Measurements from ENCODE around the gene THBS4.

Gene THBS4

DNA sequence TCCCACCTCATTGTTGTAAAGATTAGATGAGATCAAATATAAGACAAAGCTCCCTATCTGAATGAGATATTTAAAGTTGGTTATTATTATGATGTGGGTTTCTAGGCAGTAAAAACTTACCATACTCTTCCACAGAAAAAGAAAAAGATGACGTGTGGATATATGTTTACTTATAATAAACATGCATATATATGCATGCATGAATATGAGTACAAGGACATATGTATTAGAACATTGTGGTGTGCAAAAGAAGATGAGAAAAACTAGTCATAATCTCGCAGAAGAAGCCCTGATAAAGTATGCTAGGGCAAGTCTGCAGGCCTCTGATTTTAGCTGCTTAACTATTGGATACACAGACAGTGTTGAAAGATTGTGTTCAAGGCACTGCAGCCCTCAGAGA is 10.1 kb upstream of the THBS4 start (continued):
- TF ChIP-seq, protein P1, sequence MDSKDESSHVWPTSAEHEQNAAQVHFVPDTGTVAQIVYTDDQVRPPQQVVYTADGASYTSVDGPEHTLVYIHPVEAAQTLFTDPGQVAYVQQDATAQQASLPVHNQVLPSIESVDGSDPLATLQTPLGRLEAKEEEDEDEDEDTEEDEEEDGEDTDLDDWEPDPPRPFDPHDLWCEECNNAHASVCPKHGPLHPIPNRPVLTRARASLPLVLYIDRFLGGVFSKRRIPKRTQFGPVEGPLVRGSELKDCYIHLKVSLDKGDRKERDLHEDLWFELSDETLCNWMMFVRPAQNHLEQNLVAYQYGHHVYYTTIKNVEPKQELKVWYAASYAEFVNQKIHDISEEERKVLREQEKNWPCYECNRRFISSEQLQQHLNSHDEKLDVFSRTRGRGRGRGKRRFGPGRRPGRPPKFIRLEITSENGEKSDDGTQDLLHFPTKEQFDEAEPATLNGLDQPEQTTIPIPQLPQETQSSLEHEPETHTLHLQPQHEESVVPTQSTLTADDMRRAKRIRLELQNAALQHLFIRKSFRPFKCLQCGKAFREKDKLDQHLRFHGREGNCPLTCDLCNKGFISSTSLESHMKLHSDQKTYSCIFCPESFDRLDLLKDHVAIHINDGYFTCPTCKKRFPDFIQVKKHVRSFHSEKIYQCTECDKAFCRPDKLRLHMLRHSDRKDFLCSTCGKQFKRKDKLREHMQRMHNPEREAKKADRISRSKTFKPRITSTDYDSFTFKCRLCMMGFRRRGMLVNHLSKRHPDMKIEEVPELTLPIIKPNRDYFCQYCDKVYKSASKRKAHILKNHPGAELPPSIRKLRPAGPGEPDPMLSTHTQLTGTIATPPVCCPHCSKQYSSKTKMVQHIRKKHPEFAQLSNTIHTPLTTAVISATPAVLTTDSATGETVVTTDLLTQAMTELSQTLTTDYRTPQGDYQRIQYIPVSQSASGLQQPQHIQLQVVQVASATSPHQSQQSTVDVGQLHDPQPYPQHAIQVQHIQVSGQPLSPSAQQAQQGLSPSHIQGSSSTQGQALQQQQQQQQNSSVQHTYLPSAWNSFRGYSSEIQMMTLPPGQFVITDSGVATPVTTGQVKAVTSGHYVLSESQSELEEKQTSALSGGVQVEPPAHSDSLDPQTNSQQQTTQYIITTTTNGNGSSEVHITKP (tag by site-specific recombination; IDR thresholded peaks at IDR 0.05), result no peak
- no peak for TF ChIP-seq ZNF292 (tag by site-specific recombination; IDR thresholded peaks at IDR 0.05; ENCODE audit: borderline replicate concordance, low read depth)
- no peak for TF ChIP-seq ZFP3 (tag by site-specific recombination; IDR thresholded peaks at IDR 0.05; ENCODE audit: low read depth)

DNA sequence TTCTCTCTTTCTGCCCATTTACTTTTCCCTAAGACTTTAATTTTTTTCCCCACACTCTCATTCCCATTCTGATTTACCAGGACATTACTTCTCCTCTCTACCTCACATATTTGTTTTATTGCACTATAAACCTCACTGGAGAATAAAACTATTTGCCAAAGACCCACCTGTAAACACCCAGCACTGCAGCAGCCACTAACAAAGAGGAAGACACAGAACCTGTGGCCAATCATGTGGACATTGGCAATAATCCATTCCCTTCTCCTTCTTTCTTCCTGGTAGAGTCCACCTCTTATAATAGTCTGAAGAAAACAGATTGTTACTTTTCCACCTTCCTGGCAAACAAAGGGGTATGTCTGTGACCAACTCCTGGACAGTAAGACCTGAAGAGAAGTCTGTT is 8.3 kb upstream of the THBS4 start:
- Histone ChIP-seq H3K4me1 (ENCODE audit: control insufficient read depth, insufficient read depth, low read length) (no peaks in the 10 kb centered on the region), H3K27ac (ENCODE audit: extremely low read depth, low read depth, low read length) (no peak overlapping the region), H3K9me3 (ENCODE audit: control insufficient read depth, insufficient read depth, low read depth, low read length) (no peaks in the 10 kb centered on the region), H3K36me3 (ENCODE audit: control insufficient read depth in 2 of 2, insufficient read depth in 1 of 2, low read length in 2 of 2) (no peaks in the 10 kb centered on the region), H3K4me3 (ENCODE audit: low read depth, low read length) (no peak overlapping the region)
- ChIA-PET POLR2A (no interaction called here), CTCF (no interaction called here)
- no peak for TF ChIP-seq ZNF549 (tag by site-specific recombination; IDR thresholded peaks at IDR 0.05)
- TF ChIP-seq ZFHX2 (tag by site-specific recombination; conservative IDR thresholded peaks at IDR 0.05), result no peak
- TF ChIP-seq SALL2 (tag by site-specific recombination; IDR thresholded peaks at IDR 0.05; ENCODE audit: borderline replicate concordance), result no peak
- no peak for TF ChIP-seq ZBTB48 (tag by site-specific recombination; IDR thresholded peaks at IDR 0.05)
- no peak for TF ChIP-seq ZNF830 (tag by site-specific recombination; IDR thresholded peaks at IDR 0.05; ENCODE audit: low read depth)
- TF ChIP-seq, protein P2, sequence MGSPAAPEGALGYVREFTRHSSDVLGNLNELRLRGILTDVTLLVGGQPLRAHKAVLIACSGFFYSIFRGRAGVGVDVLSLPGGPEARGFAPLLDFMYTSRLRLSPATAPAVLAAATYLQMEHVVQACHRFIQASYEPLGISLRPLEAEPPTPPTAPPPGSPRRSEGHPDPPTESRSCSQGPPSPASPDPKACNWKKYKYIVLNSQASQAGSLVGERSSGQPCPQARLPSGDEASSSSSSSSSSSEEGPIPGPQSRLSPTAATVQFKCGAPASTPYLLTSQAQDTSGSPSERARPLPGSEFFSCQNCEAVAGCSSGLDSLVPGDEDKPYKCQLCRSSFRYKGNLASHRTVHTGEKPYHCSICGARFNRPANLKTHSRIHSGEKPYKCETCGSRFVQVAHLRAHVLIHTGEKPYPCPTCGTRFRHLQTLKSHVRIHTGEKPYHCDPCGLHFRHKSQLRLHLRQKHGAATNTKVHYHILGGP (tag by site-specific recombination; IDR thresholded peaks at IDR 0.05), result no peak
- TF ChIP-seq ZNF610 (tag by site-specific recombination; IDR thresholded peaks at IDR 0.05; ENCODE audit: borderline replicate concordance), result no peak
- TF ChIP-seq HOXC10 (CRISPR knock-in tag; IDR thresholded peaks at IDR 0.05), result no peak
- TF ChIP-seq ZNF670 (tag by site-specific recombination; IDR thresholded peaks at IDR 0.05; ENCODE audit: low read depth), result no peak
- no peak for TF ChIP-seq SCRT1 (tag by site-specific recombination; IDR thresholded peaks at IDR 0.05; ENCODE audit: borderline replicate concordance)
- TF ChIP-seq ZNF777 (tag by site-specific recombination; IDR thresholded peaks at IDR 0.05; ENCODE audit: borderline replicate concordance), result no peak

DNA sequence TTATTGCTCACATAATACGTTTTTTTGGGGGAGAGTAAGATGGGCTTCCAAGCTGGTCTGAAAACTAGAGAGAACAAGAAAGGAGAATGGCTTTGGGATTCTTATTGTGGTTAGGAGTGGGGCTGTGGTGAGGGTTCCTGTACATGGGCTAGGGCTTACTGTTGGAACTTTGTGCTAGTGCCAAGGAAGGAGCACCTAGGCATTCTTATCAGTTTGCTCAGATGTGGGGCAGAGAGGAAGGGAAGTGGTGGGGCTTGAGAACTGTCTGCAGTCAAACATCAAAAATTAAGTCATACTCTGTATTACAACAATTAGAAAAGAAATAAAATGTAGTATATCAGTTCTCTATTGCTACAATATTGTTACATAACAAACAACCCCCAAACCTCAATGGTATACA is 4.0 kb upstream of the THBS4 start:
- CTCF ChIA-PET, result no interaction called here
- Histone ChIP-seq H3K4me3 (ENCODE audit: low read depth, low read length) (no peak overlapping the region), H3K9me3 (ENCODE audit: control insufficient read depth, insufficient read depth, low read depth, low read length) (no peaks in the 10 kb centered on the region), H3K36me3 (ENCODE audit: control insufficient read depth in 2 of 2, insufficient read depth in 1 of 2, low read length in 2 of 2) (no peaks in the 10 kb centered on the region), H3K4me1 (ENCODE audit: control insufficient read depth, insufficient read depth, low read length) (no peaks in the 10 kb centered on the region), H3K27ac (ENCODE audit: extremely low read depth, low read depth, low read length) (no peak overlapping the region)
- POLR2A ChIA-PET, result no interaction called here
- TF ChIP-seq, protein P3, sequence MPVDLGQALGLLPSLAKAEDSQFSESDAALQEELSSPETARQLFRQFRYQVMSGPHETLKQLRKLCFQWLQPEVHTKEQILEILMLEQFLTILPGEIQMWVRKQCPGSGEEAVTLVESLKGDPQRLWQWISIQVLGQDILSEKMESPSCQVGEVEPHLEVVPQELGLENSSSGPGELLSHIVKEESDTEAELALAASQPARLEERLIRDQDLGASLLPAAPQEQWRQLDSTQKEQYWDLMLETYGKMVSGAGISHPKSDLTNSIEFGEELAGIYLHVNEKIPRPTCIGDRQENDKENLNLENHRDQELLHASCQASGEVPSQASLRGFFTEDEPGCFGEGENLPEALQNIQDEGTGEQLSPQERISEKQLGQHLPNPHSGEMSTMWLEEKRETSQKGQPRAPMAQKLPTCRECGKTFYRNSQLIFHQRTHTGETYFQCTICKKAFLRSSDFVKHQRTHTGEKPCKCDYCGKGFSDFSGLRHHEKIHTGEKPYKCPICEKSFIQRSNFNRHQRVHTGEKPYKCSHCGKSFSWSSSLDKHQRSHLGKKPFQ (tag by site-specific recombination; IDR thresholded peaks at IDR 0.05), result no peak

Data from HEK293 (cell line).